K562 (cell line): Measurements from ENCODE around the gene ZBP1. TPM values are rescaled to one million over a fixed set of nuclear protein-coding genes. Genes with fewer than 3 reads are reported as not detected.
A peak's percentile ranks its signal among the peaks of the same experiment; 100 is the strongest.

ENCODE experiments used
- ATAC-seq: fragments of 200-7000 bp; cut with Tn5 transposase; 3 replicates; pipeline ENCODE4 v1.9.1; 2020; ENCODE audit warnings: moderate library complexity
- BruUV-seq: library from RNA; stranded (reverse); fragments of 400-500 nt; replicated peaks from 2 replicates; lab custom pipeline; 2021; lab: Mats Ljungman, UMichigan
- CTCF ChIA-PET: fragments of 300-600 bp; formaldehyde crosslinking; extraction: SDS; loops from one replicate; lab custom pipeline; 2021; ENCODE audit warnings: low intra/inter-chr PET ratio; lab: Yijun Ruan, JAX
- POLR2A ChIA-PET: fragments of 300-600, 350-650 bp; sonication (Branson Sonifier 250); formaldehyde crosslinking; extraction: SDS; loops from one replicate; lab custom pipeline; 2021; ENCODE audit warnings: antibody characterized with exemption, inconsistent platforms; lab: Yijun Ruan, JAX
- DNase-seq, 4 experiments: peaks; one replicate each; pipeline versions ENCODE4 v3.0.0 to v3.0.0-alpha.2; 2011 to 2018; ENCODE audit warnings: low spot score in 3 of 4, mixed read lengths in 3 of 4; ENCODE audit errors: extremely low read depth in 1 of 4
- FAIRE-seq: peaks from 2 replicates; lab custom pipeline; 2011; peaks lifted over from hg19 to GRCh38; lab: Jason Lieb, UNC
- H2AFZ ChIP-seq: 2 replicates; pipeline ENCODE4 v1.6.0; 2011; ENCODE audit warnings: low read depth, low read length, control low read depth, inconsistent platforms
- H3K27ac ChIP-seq: fragments of 200-600 bp; 3 replicates; pipeline ENCODE4 v1.8.0; 2011; ENCODE audit warnings: low read depth, mild to moderate bottlenecking, control low read depth, inconsistent platforms, low read length, moderate library complexity, mixed read lengths; ENCODE audit errors: extremely low read depth
- H3K27me3 ChIP-seq, 2 experiments: fragments of 300-600 bp in 1 of 2; 2 replicates in 1 of 2; 3 replicates in 1 of 2; pipeline versions ENCODE4 v1.6.0 to v1.8.0; 2011; ENCODE audit warnings: inconsistent platforms in 2 of 2, low read length in 2 of 2, mild to moderate bottlenecking in 1 of 2, mixed read lengths in 1 of 2, moderate library complexity in 1 of 2; ENCODE audit not compliant: control insufficient read depth in 2 of 2, insufficient read depth in 2 of 2
- H3K36me3 ChIP-seq: fragments of 300-600 bp; 3 replicates; pipeline ENCODE4 v1.8.0; 2011; ENCODE audit warnings: mild to moderate bottlenecking, low read length, inconsistent platforms; ENCODE audit not compliant: control insufficient read depth, insufficient read depth
- H3K4me1 ChIP-seq, 2 experiments: fragments of 200-600 bp in 1 of 2; replicated peaks in 1 of 2; 2 replicates in 1 of 2; 3 replicates in 1 of 2; pipeline versions ENCODE4 v1.5.1 to v1.8.0; 2011; ENCODE audit warnings: inconsistent platforms in 2 of 2, low read length in 2 of 2, mild to moderate bottlenecking in 1 of 2, mixed read lengths in 1 of 2, moderate library complexity in 1 of 2; ENCODE audit not compliant: control insufficient read depth in 2 of 2, insufficient read depth in 2 of 2
- H3K4me2 ChIP-seq: 2 replicates; pipeline ENCODE4 v1.6.1; 2011; ENCODE audit warnings: low read length, control low read depth, inconsistent platforms, mixed read lengths; ENCODE audit not compliant: insufficient read depth
- H3K4me3 ChIP-seq: fragments of 200-600 bp; sonication (generic), shearing (Covaris generic); 2 replicates; pipeline ENCODE4 v1.5.1; 2016; ENCODE audit warnings: control low read depth, inconsistent platforms
- H3K79me2 ChIP-seq: fragments of 200-600 bp; 3 replicates; pipeline ENCODE4 v1.8.0; 2011; ENCODE audit warnings: low read length, inconsistent platforms; ENCODE audit not compliant: control insufficient read depth, insufficient read depth
- H3K9ac ChIP-seq, 2 experiments: 2 replicates each; pipeline versions ENCODE4 v1.6.0 to v1.6.1; 2011; ENCODE audit warnings: low read depth in 2 of 2, low read length in 2 of 2, control low read depth in 1 of 2, inconsistent platforms in 1 of 2, mild to moderate bottlenecking in 1 of 2, mixed read lengths in 1 of 2; ENCODE audit not compliant: insufficient read depth in 1 of 2
- H3K9me1 ChIP-seq: one replicate; pipeline ENCODE4 v1.6.0; 2011; ENCODE audit warnings: inconsistent platforms, mild to moderate bottlenecking, low read length, moderate library complexity; ENCODE audit not compliant: control insufficient read depth, insufficient read depth
- H3K9me3 ChIP-seq: replicated peaks from 2 replicates; pipeline ENCODE4 v1.5.1; 2011; ENCODE audit warnings: low read depth, low read length, inconsistent platforms; ENCODE audit not compliant: control insufficient read depth, insufficient read depth
- H4K20me1 ChIP-seq: replicated peaks from 2 replicates; pipeline ENCODE4 v1.6.1; 2011; ENCODE audit warnings: low read length, inconsistent platforms, mixed read lengths; ENCODE audit not compliant: control insufficient read depth, insufficient read depth
- KDM1A ChIP-seq, 2 experiments: fragments of 450-650 bp; IDR thresholded peaks; 2 replicates each; pipeline ENCODE4 v1.6.1; 2016; ENCODE audit warnings: mild to moderate bottlenecking in 2 of 2
- ZNF24 ChIP-seq: fragments of 450-650 bp; IDR thresholded peaks from 2 replicates; pipeline ENCODE4 v1.6.1; 2016
- WGBS: fragments of 100-300 bp; shearing (Covaris generic); methylation state at CpG from one replicate; pipeline ENCODE4 v1.1.6; 2016; ENCODE audit warnings: low coverage, mixed read lengths; ENCODE audit not compliant: insufficient coverage; ENCODE audit errors: missing lambda C conversion rate; 5-methylcytosine and 5-hydroxymethylcytosine counted together
- in situ Hi-C: fragments of 300-500 bp; cut with MboI; formaldehyde crosslinking; loops from 4 replicates; pipeline ENCODE4 v1.15.0; 2018; ENCODE audit warnings: inconsistent platforms, mixed read lengths
- intact Hi-C: fragments of 100-400 bp; cut with micrococcal nuclease; formaldehyde crosslinking; loops from 2 replicates; pipeline ENCODE4 v1.14.2; 2022
- polyA plus RNA-seq, 8 experiments: library from polyadenylated mRNA; depleted of rRNA in 4 of 8; stranded (reverse) in 5 of 8; unstranded in 3 of 8; fragments of >200 nt; fragmentation: Nextera tagmentation in 2 of 8; fragmentation: Illumina TruSeq in 1 of 8; extraction: Ambion mirVana in 2 of 8; extraction: Trizol in 1 of 8; gene quantifications; 2 replicates each; pipeline versions ENCODE4 v1.2.1 to v1.2.3, GENCODE V29; 2011 to 2014; ENCODE audit warnings: inconsistent platforms in 1 of 8, missing spikeins in 1 of 8
- total RNA-seq, 7 experiments: library from RNA; depleted of rRNA in 6 of 7; stranded (reverse); fragments of >200 nt in 6 of 7; fragmentation: Illumina TruSeq in 2 of 7; extraction: Trizol in 2 of 7; gene quantifications; 2 replicates each; pipeline versions ENCODE4 v1.2.1 to v1.2.3, GENCODE V29; 2011 to 2021; ENCODE audit warnings: low replicate concordance in 1 of 7
- TF ChIP-seq, protein P1 (sequence below), 3 experiments: IDR thresholded peaks in 2 of 3; conservative IDR thresholded peaks in 1 of 3; 2 replicates each; pipeline ENCODE4 v1.5.1; 2011 to 2012; ENCODE audit warnings: low read length in 3 of 3, mild to moderate bottlenecking in 3 of 3, control low read depth in 2 of 3, improper control_type of control experiment in 1 of 3, inconsistent platforms in 1 of 3, low read depth in 1 of 3, mixed read lengths in 1 of 3, moderate library complexity in 1 of 3; ENCODE audit not compliant: insufficient read depth in 2 of 3

Gene ZBP1
- total and polyA plus RNA-seq, 9 of the 15 experiments (the other 6 are each of a cell fraction or from before 2014, with no cell fraction given), result not detected

DNA sequence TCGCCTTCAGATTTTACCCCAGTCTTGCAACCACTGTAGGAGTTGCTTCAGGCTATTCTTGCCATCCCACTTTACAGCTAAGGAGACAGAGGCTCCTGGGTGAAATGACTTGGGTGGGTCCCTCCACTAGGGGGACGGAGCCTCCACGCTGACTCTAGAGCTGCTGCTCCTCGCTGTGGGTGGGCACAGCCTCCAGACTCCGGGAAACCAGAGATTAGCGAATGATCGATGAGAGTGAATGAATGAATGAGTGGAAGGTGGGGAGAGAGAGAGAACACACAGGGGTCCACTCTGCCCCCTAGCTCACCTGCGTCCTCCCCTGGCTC, 10.4 kb downstream of the ZBP1 start:
- TF ChIP-seq, protein P1, sequence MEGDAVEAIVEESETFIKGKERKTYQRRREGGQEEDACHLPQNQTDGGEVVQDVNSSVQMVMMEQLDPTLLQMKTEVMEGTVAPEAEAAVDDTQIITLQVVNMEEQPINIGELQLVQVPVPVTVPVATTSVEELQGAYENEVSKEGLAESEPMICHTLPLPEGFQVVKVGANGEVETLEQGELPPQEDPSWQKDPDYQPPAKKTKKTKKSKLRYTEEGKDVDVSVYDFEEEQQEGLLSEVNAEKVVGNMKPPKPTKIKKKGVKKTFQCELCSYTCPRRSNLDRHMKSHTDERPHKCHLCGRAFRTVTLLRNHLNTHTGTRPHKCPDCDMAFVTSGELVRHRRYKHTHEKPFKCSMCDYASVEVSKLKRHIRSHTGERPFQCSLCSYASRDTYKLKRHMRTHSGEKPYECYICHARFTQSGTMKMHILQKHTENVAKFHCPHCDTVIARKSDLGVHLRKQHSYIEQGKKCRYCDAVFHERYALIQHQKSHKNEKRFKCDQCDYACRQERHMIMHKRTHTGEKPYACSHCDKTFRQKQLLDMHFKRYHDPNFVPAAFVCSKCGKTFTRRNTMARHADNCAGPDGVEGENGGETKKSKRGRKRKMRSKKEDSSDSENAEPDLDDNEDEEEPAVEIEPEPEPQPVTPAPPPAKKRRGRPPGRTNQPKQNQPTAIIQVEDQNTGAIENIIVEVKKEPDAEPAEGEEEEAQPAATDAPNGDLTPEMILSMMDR (IDR thresholded peaks at IDR 0.05 in 2 of 3, conservative IDR thresholded peaks at IDR 0.05 in 1 of 3; ENCODE audit: insufficient read depth in 2 of 3, low read depth in 1 of 3, low read length in 3 of 3), result peak in 1 of 3 experiments; percentile 40; a peak in 1 of 6 replicates
- TF ChIP-seq ZNF24 (peak; percentile 48; the same call in 1 of the 2 replicates), KDM1A (IDR thresholded peaks at IDR 0.05) (no peak)
- 2% methylated on average over 7 of the region's 8 CpGs for WGBS
- H3K79me2 ChIP-seq, result no peaks in the 10 kb centered on the region
- DNase-seq (no peak), ATAC-seq (peak; percentile 56), FAIRE-seq (no peak)
- H3K27me3 ChIP-seq, result peaks cover 16 to 49% of the 10 kb centered on the region in 2 experiments; a peak in 4 of 5 replicates
- no peak overlapping the region for H2AFZ ChIP-seq
- no peaks in the 10 kb centered on the region for H3K9me3 ChIP-seq
- in situ Hi-C loops (loop anchor here (25.0 kb wide), 1 partner anchor 602 kb away; no protein-coding TSS in a partner anchor), intact Hi-C loops (no loop called here)
- H3K27ac ChIP-seq, result no peak overlapping the region
- H3K4me2 ChIP-seq, result no peak overlapping the region
- no peaks in the 10 kb centered on the region for H3K9me1 ChIP-seq
- H4K20me1 ChIP-seq, result peaks cover 4% of the 10 kb centered on the region; the same call in 1 of the 2 replicates
- no peak overlapping the region for H3K9ac ChIP-seq
- CTCF ChIA-PET, result no interaction called here
- no peak overlapping the region for H3K4me3 ChIP-seq
- no peaks in the 10 kb centered on the region for H3K36me3 ChIP-seq
- no TSS peak for BruUV-seq
- peaks cover 0 to 3% of the 10 kb centered on the region in 2 experiments; a peak in 3 of 5 replicates for H3K4me1 ChIP-seq
- POLR2A ChIA-PET, result interaction anchor here (1.1 kb wide), 1 partner anchor 13 kb away, joined by 3 read pairs; no protein-coding TSS in a partner anchor
